Activated CD8-positive, alpha-beta memory T cell treated with anti-CD3 and anti-CD28 coated beads, Interleukin-2, amount 10 ng/mL, durations not matched to agents 7 days and 5 days (primary cell): ENCODE results near the gene RSKR. TPM values are rescaled to one million over a fixed set of nuclear protein-coding genes. Genes with fewer than 3 reads are reported as not detected.
A peak's percentile ranks its signal among the peaks of the same experiment; 100 is the strongest.

Experiments used
- ATAC-seq: fragments of 150-1000 bp; cut with Tn5 transposase; one replicate; pipeline ENCODE4 v1.10.0; 2021; ENCODE audit warnings: moderate library complexity
- CTCF ChIA-PET: fragments of 350-600 bp; sonication (Branson Sonifier 250); formaldehyde crosslinking; loops from one replicate; lab custom pipeline; 2021; ENCODE audit warnings: antibody characterized with exemption; lab: Charles Lee
- DNase-seq: peaks from one replicate; pipeline ENCODE4 v3.0.0-alpha.2; 2020
- H3K27ac Mint-ChIP-seq: one replicate; pipeline ENCODE4 v1.8.0; 2021; ENCODE audit warnings: mild to moderate bottlenecking, mixed read lengths
- H3K27me3 Mint-ChIP-seq: one replicate; pipeline ENCODE4 v1.8.0; 2021; ENCODE audit warnings: mixed read lengths
- H3K36me3 Mint-ChIP-seq: one replicate; pipeline ENCODE4 v1.8.0; 2021; ENCODE audit warnings: mild to moderate bottlenecking, mixed read lengths
- H3K4me1 Mint-ChIP-seq: one replicate; pipeline ENCODE4 v1.8.0; 2021; ENCODE audit warnings: mixed read lengths
- H3K4me3 Mint-ChIP-seq: one replicate; pipeline ENCODE4 v1.8.0; 2021; ENCODE audit warnings: mild to moderate bottlenecking, moderate library complexity, mixed read lengths
- H3K9me3 Mint-ChIP-seq: one replicate; pipeline ENCODE4 v1.8.0; 2022; ENCODE audit warnings: low read depth, mixed read lengths
- total RNA-seq, 2 experiments: library from RNA; stranded (reverse); gene quantifications; one replicate each; pipeline ENCODE4 v1.2.3, GENCODE V29; 2021

RSKR gene
- total RNA-seq, 2 experiments from 2014 or later, result 25.4 to 28.2 TPM

DNA sequence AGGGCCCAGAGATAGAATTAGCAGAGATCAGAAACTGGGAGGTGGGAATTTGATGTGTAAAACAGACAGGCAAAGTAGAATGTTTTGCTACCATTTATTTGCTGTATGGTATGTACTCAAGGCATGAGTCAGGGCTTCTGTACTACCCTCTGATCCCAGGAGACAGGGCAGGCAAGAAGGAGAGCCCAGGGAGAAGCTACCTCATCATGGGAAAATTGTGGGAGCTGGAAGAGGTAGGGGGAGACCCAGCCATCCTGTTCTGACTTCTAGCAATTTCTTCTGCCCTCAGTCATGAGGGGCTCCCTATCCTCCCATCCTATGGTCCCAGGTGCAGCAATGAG is 41.0 kb downstream of the RSKR start:
- Mint-ChIP-seq H3K9me3 (no peaks in the 10 kb centered on the region), H3K27me3 (no peaks in the 10 kb centered on the region), H3K4me3 (no peak overlapping the region), H3K4me1 (peaks cover 51% of the 10 kb centered on the region), H3K27ac (no peak overlapping the region), H3K36me3 (peaks cover 35% of the 10 kb centered on the region)
- ATAC-seq (no peak), DNase-seq (no peak)
- CTCF ChIA-PET, result no interaction called here

DNA sequence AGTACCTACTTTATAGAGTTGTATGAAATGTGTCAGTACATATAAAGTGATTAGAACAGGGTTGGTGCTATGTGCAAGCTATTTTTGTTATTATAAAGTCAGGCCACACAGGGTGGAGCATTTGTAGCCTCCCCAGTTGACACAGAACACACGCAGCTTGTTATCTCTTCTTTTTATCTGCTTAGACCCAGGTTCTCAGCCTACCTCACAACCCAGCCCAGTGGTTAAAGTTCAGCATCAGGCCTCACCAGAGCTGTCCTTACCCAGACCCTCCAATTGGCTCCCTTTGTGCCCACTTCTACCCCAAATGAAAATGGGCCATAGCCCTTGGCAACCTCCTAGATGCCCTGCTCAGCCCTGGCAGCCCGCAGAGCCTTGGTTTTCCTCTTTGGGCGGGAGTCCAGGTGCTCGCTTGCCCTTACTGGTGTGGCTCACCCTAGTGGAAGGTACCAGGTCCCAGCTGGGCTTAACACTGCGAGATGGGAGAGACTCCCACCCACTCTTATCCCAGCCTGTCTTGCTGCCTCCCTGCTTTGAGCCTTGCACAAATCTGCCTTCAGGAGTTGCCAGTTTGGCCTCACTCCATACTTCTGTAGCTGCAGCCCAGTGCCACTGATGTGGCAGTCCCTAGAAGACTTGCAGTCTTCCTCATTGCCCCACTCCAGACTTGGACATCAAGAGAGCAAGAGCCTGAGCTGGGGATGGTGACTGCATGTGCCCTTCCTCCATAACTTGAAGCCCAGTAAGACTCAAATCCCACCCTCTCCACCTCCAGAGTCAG is 41.5 kb downstream of the RSKR start:
- peak overlapping the region; percentile 86 for H3K4me3 Mint-ChIP-seq
- no peak overlapping the region for H3K27ac Mint-ChIP-seq
- DNase-seq (no peak), ATAC-seq (no peak)
- CTCF ChIA-PET, result interaction anchor here (0.8 to 3.6 kb wide), 6 partner anchors 19 to 89 kb away, joined by 3 to 22 read pairs (median 6); partner anchors contain the start of genes BLTP2 and SDF2
- H3K9me3 Mint-ChIP-seq, result no peaks in the 10 kb centered on the region
- H3K36me3 Mint-ChIP-seq, result peaks cover 34% of the 10 kb centered on the region
- peaks cover 51% of the 10 kb centered on the region for H3K4me1 Mint-ChIP-seq
- no peaks in the 10 kb centered on the region for H3K27me3 Mint-ChIP-seq

DNA sequence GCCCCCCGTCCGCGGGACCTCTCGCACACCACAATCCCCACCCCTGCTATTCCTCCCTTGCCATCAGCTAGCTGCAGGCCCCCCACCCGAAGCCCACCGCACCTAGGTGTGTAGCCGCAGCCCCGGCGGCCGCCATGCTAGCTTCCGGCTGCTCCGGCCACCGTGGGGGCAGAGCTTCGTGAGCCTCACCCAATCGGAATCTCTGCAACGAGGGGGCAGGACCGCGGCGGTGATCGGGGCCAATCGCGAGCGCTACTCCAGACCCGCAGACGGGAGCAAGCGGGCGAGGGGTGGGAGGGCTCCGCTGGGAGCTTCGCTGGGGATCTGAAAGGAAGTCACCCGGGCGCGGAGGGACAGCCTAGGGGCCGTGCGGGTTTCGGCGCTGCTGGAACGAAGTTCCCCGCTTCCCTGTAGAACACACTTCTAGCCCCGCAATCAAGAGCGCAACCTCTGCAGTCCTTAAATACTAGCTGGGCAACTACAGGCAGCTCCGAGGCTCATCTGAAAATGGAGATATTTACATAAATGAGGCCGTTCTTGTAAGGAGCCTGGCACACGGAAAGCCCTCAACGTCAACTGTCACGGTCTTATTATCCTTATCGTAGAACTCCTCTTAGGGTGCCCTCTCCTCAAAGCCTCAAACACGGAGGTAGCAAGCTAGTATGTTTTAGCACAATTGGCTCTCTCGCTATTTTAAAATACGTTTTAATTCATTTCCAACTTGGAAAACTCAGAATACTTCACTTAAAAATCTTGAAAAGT is 42.4 kb downstream of the RSKR start, which contains the start of gene PIGS:
PIGS (minus strand) TSS at position 164 of the 762 bp plus-strand sequence; CDS start at position 136, 28 bp downstream.
- Mint-ChIP-seq H3K27ac (peak within 1 kb of the TSS; percentile 94), H3K4me3 (peak within 1 kb of the TSS; percentile 86), H3K9me3 (no peaks in the 10 kb centered on the region), H3K36me3 (peaks cover 35% of the 10 kb centered on the region), H3K27me3 (no peaks in the 10 kb centered on the region), H3K4me1 (peaks cover 51% of the 10 kb centered on the region)
- CTCF ChIA-PET, result interaction anchor here (0.8 to 3.6 kb wide), 10 partner anchors 14 to 155 kb away, joined by 3 to 22 read pairs (median 4); partner anchors contain the start of genes BLTP2, SDF2 and TLCD1
- DNase-seq (peak; percentile 96), ATAC-seq (peak; percentile 98)

DNA sequence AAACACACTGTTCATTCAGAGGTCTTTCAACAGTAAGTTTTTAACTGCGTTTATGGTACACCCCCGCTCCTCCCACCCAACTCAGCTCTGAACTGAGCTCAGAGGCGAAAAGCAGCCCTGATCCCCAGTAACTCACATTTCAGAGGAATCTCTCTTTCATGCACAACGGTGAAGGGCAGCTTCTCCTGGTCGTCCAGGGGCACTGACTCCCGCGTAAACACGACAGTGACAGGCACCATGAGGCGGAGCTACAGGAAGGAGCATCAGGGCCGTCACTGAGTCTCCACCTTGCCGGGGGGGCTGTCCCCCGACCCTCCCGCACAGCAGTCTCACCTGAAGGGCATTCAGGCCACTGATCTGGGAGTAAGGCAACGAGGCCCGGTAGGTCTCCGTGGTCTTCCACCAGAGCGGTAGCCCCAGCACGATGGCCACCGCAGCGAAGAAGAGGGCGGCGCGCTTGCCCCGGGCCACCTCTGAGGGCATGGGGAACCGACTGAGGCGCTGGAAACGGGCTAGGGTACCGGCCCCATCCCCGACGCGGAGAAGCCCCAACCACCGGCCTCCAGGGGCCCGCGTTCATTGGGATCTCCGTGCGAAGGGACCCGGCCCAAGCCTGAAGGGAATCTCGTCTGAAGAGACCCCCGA is 43.1 kb downstream of the RSKR start:
- H3K4me3 Mint-ChIP-seq, result peak overlapping the region; percentile 86
- H3K36me3 Mint-ChIP-seq, result peaks cover 32% of the 10 kb centered on the region
- H3K9me3 Mint-ChIP-seq, result no peaks in the 10 kb centered on the region
- peak overlapping the region; percentile 94 for H3K27ac Mint-ChIP-seq
- no peaks in the 10 kb centered on the region for H3K27me3 Mint-ChIP-seq
- H3K4me1 Mint-ChIP-seq, result peaks cover 46% of the 10 kb centered on the region
- DNase-seq (peak; percentile 70), ATAC-seq (peak; percentile 55)
- CTCF ChIA-PET, result interaction anchor here (1.0 to 3.6 kb wide), 8 partner anchors 9 to 156 kb away, joined by 3 to 22 read pairs (median 6); partner anchors contain the start of genes BLTP2 and TLCD1

- H3K27me3 Mint-ChIP-seq, result no peaks in the 10 kb centered on the region
These were observed 44.5 kb downstream of the RSKR start for GRCh38 chr17:28569446-28569845.

GRCh38 chr17:28567604-28568003 is 46.4 kb downstream of the RSKR start:
- Mint-ChIP-seq H3K27me3 (no peaks in the 10 kb centered on the region), H3K27ac (peak overlapping the region; percentile 43), H3K4me3 (no peak overlapping the region), H3K36me3 (peaks cover 34% of the 10 kb centered on the region), H3K9me3 (no peaks in the 10 kb centered on the region), H3K4me1 (peaks cover 38% of the 10 kb centered on the region)
- DNase-seq (no peak), ATAC-seq (no peak)
- CTCF ChIA-PET, result interaction anchor here (1.1 kb wide), 1 partner anchor 18 kb away, joined by 4 read pairs; no protein-coding TSS in a partner anchor

More at GRCh38 chr17:28569446-28569845, 44.5 kb downstream of the RSKR start:
- peaks cover 41% of the 10 kb centered on the region for H3K4me1 Mint-ChIP-seq
- ATAC-seq (no peak), DNase-seq (no peak)
- peak overlapping the region; percentile 86 for H3K4me3 Mint-ChIP-seq
- CTCF ChIA-PET, result interaction anchor here (0.7 to 3.6 kb wide), 6 partner anchors 8 to 212 kb away, joined by 3 to 22 read pairs (median 4); partner anchors contain the start of gene POLDIP2
- H3K36me3 Mint-ChIP-seq, result peaks cover 29% of the 10 kb centered on the region
- H3K27ac Mint-ChIP-seq, result peak overlapping the region; percentile 34
- H3K9me3 Mint-ChIP-seq, result no peaks in the 10 kb centered on the region

DNA sequence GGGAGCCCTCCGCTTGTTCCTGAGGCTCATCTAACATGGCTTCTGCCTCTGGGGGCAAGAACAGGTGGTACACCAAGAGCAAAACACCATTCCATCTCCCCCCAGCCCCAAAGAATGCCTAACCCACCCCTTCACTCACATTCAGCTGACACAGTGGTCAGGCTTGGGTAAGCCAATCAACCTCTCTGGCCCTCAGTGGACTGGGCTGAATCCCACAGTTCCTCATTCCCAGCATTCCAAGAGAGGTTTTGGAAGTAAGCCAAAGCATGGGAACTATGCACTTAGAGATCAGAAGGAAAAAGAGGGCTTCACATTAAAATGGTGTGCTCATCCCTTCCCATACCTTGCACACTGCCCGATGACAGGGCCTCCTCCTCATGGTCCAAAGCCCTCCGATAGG is 50.5 kb downstream of the RSKR start:
- Mint-ChIP-seq H3K36me3 (peaks cover 42% of the 10 kb centered on the region), H3K9me3 (no peaks in the 10 kb centered on the region), H3K4me1 (peaks cover 17% of the 10 kb centered on the region), H3K4me3 (no peak overlapping the region), H3K27ac (no peak overlapping the region), H3K27me3 (no peaks in the 10 kb centered on the region)
- DNase-seq, result no peak
- no peak for ATAC-seq
- CTCF ChIA-PET, result no interaction called here

Other genes with a start within 250 kb of the RSKR start
- gene SEBOX, start 249.0 kb downstream of the RSKR start, total RNA-seq, result not detected
- under 1 TPM; 0.18 to 0.26 TPM for gene VTN, start 243.9 kb downstream of the RSKR start, total RNA-seq
- 10 to 100 TPM; 20.2 to 24.8 TPM for gene SARM1, start 242.5 kb downstream of the RSKR start, total RNA-seq
- 1 to 10 TPM; 3.0 to 5.3 TPM for gene SLC46A1, start 208.0 kb downstream of the RSKR start, total RNA-seq
- gene SLC13A2, start 140.5 kb downstream of the RSKR start, total RNA-seq, result not detected
- not detected for gene FOXN1, start 107.8 kb downstream of the RSKR start, total RNA-seq
- 10 to 100 TPM; 41.2 to 59.0 TPM for gene UNC119, start 61.6 kb downstream of the RSKR start, total RNA-seq
- 10 to 100 TPM; 61.0 to 66.2 TPM for gene PIGS, start 42.7 kb downstream of the RSKR start, total RNA-seq
- 10 to 100 TPM; 36.9 to 52.0 TPM for gene ALDOC, start 37.3 kb downstream of the RSKR start, total RNA-seq
- 100 to 1,000 TPM; 151 to 197 TPM for gene SPAG5, start 15.2 kb downstream of the RSKR start, total RNA-seq
- gene BLTP2, start 31.0 kb upstream of the RSKR start, total RNA-seq, result 100 to 1,000 TPM; 163 to 186 TPM
- 10 to 100 TPM; 45.9 to 48.9 TPM for gene SDF2, start 47.7 kb upstream of the RSKR start, total RNA-seq
- 10 to 100 TPM; 64.7 to 81.2 TPM for gene SUPT6H, start 48.0 kb upstream of the RSKR start, total RNA-seq
- gene PROCA1, start 97.7 kb upstream of the RSKR start, total RNA-seq, result 1 to 10 TPM; 6.1 to 9.0 TPM
- gene RAB34, start 103.7 kb upstream of the RSKR start, total RNA-seq, result 1 to 10 TPM; 5.6 to 8.3 TPM
- 1,000 to 10,000 TPM; 1,823 to 1,960 TPM for gene RPL23A, start 105.8 kb upstream of the RSKR start, total RNA-seq
- 1 to 10 TPM; 3.2 to 5.6 TPM for gene TLCD1, start 112.0 kb upstream of the RSKR start, total RNA-seq
- gene NEK8, start 114.6 kb upstream of the RSKR start, total RNA-seq, result 1 to 10 TPM; 3.6 to 5.1 TPM
- 100 to 1,000 TPM in 1 of 2 experiments, 10 to 100 TPM in 1; 60.1 to 107 TPM for gene TRAF4, start 129.8 kb upstream of the RSKR start, total RNA-seq
- 10 to 100 TPM; 14.5 to 19.6 TPM for gene FAM222B, start 228.6 kb upstream of the RSKR start, total RNA-seq
- 10 to 100 TPM; 46.1 to 50.6 TPM for gene ERAL1, start 240.8 kb upstream of the RSKR start, total RNA-seq